ENCODE measurements around the gene SLX9. TPM values are rescaled to one million over a fixed set of nuclear protein-coding genes. Genes with fewer than 3 reads are reported as not detected.

Gene SLX9
- total RNA-seq, 1 experiment from 2014 or later: 12.2 TPM

DNA sequence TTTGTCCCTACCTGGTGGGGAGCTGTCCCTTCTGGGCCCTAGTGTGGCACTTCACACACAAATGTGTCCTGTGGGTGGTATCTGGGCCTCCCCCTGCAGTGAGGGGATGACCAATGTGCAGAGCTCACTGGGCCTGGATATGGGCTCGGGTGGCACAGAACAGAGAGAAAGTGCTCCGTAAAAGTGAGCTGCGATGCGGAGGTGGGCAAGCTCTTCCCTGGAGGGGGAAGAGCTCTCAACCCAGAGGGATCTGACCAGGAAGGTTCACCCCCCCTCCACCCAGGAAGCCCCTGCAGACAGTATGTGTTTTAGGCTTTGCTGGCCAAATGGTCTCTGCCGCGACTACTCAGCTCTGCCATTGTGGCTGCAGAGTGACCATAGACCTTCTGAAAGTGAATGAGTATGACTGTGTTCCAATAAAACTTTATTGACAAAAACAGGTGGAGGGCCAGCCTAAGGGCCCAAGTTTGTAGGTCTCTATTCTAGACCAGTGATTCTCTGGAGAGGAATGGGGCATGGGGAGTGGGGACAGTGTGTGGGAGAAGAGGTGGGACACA, 10.5 kb upstream of the SLX9 start:
- peak overlapping the region; percentile 75 for H3K4me3 ChIP-seq (ENCODE audit: low read length)
- H3K27ac ChIP-seq (ENCODE audit: low read length): peak overlapping the region; percentile 100
- H3K9me2 ChIP-seq (replicated peaks; ENCODE audit: insufficient read depth, low read length): no peaks in the 10 kb centered on the region
- H3K4me2 ChIP-seq (ENCODE audit: low read depth, low read length, poor library complexity, severe bottlenecking): peak overlapping the region; percentile 86
- no peaks in the 10 kb centered on the region for H3K36me3 ChIP-seq (ENCODE audit: insufficient read depth, low read length)
- H2AFZ ChIP-seq (ENCODE audit: low read length): no peak overlapping the region
- peak; percentile 75 for DNase-seq
- peaks cover 6% of the 10 kb centered on the region; the same call in 1 of the 2 replicates for H3K79me2 ChIP-seq (ENCODE audit: low read length)
- no peaks in the 10 kb centered on the region for H3K27me3 ChIP-seq (ENCODE audit: low read length)
- peak overlapping the region; percentile 93 for H3K9ac ChIP-seq (ENCODE audit: low read length)
- H4K20me1 ChIP-seq (ENCODE audit: insufficient read depth, low read depth, low read length): no peaks in the 10 kb centered on the region
- H3K4me1 ChIP-seq (ENCODE audit: low read length): peaks cover 91% of the 10 kb centered on the region
- no peaks in the 10 kb centered on the region for H3K9me3 ChIP-seq (ENCODE audit: low read length)

DNA sequence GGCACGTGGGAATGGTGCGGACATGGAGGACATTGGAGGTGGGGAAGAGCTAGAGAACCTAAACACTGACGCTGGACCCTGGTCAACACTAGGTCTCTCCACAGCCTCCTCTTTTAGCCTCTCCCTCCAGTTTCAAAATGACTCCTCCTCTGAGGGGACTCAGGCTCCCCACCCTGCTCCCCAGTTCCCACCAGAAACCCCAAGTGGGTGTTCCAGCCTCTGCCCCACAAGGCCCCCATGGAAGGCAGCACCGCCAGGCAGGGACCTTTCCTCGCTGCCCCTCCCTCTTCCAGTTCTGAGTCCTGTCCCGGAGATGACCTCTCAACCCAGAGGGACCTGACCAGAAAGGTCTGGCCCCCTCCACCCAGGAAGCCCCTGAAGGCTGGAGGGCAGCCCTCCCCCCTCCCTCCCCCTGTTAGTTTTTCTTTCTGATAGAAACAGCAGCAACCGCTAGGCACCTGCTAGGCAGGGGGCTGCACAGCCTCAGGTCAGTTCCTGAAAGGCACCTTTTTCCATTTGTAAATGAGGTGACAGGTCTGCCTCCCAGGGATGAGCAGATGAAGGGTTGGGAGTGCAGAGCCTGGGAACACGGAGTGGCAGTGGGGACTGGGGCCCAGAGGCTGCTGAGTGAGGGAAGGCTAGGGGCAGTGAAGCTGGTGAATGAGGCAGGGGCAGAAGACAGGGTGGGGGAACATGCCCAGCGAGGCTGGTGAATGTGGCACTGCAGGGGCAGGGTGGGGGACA, 9.9 kb upstream of the SLX9 start:
- Histone ChIP-seq H3K36me3 (ENCODE audit: insufficient read depth, low read length) (no peaks in the 10 kb centered on the region), H3K9ac (ENCODE audit: low read length) (peak overlapping the region; percentile 93), H3K9me3 (ENCODE audit: low read length) (no peaks in the 10 kb centered on the region), H3K27ac (ENCODE audit: low read length) (peak overlapping the region; percentile 100), H3K27me3 (ENCODE audit: low read length) (no peaks in the 10 kb centered on the region), H3K79me2 (ENCODE audit: low read length) (peaks cover 6% of the 10 kb centered on the region; the same call in 1 of the 2 replicates), H3K4me1 (ENCODE audit: low read length) (peaks cover 91% of the 10 kb centered on the region), H2AFZ (ENCODE audit: low read length) (no peak overlapping the region), H4K20me1 (ENCODE audit: insufficient read depth, low read depth, low read length) (no peaks in the 10 kb centered on the region), H3K4me2 (ENCODE audit: low read depth, low read length, poor library complexity, severe bottlenecking) (peak overlapping the region; percentile 86), H3K4me3 (ENCODE audit: low read length) (peak overlapping the region; percentile 75), H3K9me2 (replicated peaks; ENCODE audit: insufficient read depth, low read length) (no peaks in the 10 kb centered on the region)
- DNase-seq: peak; percentile 75

GRCh38 chr21:44930543-44930981, 9.3 kb upstream of the SLX9 start:
- Histone ChIP-seq H3K27me3 (ENCODE audit: low read length) (no peaks in the 10 kb centered on the region), H3K9ac (ENCODE audit: low read length) (peak overlapping the region; percentile 93), H3K9me3 (ENCODE audit: low read length) (no peaks in the 10 kb centered on the region), H3K4me2 (ENCODE audit: low read depth, low read length, poor library complexity, severe bottlenecking) (peak overlapping the region; percentile 86), H3K27ac (ENCODE audit: low read length) (peak overlapping the region; percentile 100), H3K79me2 (ENCODE audit: low read length) (peaks cover 6% of the 10 kb centered on the region; the same call in 1 of the 2 replicates), H3K36me3 (ENCODE audit: insufficient read depth, low read length) (no peaks in the 10 kb centered on the region), H3K4me3 (ENCODE audit: low read length) (peak overlapping the region; percentile 75; the same call in 1 of the 2 replicates), H4K20me1 (ENCODE audit: insufficient read depth, low read depth, low read length) (no peaks in the 10 kb centered on the region), H2AFZ (ENCODE audit: low read length) (no peak overlapping the region), H3K4me1 (ENCODE audit: low read length) (peaks cover 91% of the 10 kb centered on the region), H3K9me2 (replicated peaks; ENCODE audit: insufficient read depth, low read length) (no peaks in the 10 kb centered on the region)
- peak; percentile 96 for DNase-seq

DNA sequence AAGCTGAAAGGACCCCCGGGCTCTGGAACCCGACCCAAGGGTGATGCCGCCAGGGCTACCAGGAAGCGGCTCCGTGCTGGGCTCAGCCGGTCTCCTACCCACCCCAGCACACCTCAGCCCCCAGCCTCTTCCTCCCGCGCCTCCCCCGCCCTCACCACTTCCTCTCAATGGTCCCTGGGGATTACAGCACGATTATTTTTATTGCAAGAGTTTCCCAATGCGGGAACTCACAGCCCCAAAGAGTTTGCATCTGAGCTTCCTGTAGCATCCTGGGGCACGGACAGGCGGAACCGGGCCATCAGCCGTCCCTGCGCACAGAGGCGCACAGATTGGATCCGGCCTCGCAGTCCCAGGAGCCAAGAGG, 8.7 kb upstream of the SLX9 start:
- Histone ChIP-seq H4K20me1 (ENCODE audit: insufficient read depth, low read depth, low read length) (no peaks in the 10 kb centered on the region), H3K27ac (ENCODE audit: low read length) (peak overlapping the region; percentile 100), H3K9ac (ENCODE audit: low read length) (peak overlapping the region; percentile 93), H3K4me1 (ENCODE audit: low read length) (peaks cover 89% of the 10 kb centered on the region), H3K36me3 (ENCODE audit: insufficient read depth, low read length) (no peaks in the 10 kb centered on the region), H3K9me3 (ENCODE audit: low read length) (no peaks in the 10 kb centered on the region), H3K4me3 (ENCODE audit: low read length) (peak overlapping the region; percentile 75), H3K9me2 (replicated peaks; ENCODE audit: insufficient read depth, low read length) (no peaks in the 10 kb centered on the region), H3K27me3 (ENCODE audit: low read length) (no peaks in the 10 kb centered on the region), H3K4me2 (ENCODE audit: low read depth, low read length, poor library complexity, severe bottlenecking) (peak overlapping the region; percentile 86), H3K79me2 (ENCODE audit: low read length) (peaks cover 6% of the 10 kb centered on the region; the same call in 1 of the 2 replicates), H2AFZ (ENCODE audit: low read length) (no peak overlapping the region)
- peak; percentile 98 for DNase-seq

DNA sequence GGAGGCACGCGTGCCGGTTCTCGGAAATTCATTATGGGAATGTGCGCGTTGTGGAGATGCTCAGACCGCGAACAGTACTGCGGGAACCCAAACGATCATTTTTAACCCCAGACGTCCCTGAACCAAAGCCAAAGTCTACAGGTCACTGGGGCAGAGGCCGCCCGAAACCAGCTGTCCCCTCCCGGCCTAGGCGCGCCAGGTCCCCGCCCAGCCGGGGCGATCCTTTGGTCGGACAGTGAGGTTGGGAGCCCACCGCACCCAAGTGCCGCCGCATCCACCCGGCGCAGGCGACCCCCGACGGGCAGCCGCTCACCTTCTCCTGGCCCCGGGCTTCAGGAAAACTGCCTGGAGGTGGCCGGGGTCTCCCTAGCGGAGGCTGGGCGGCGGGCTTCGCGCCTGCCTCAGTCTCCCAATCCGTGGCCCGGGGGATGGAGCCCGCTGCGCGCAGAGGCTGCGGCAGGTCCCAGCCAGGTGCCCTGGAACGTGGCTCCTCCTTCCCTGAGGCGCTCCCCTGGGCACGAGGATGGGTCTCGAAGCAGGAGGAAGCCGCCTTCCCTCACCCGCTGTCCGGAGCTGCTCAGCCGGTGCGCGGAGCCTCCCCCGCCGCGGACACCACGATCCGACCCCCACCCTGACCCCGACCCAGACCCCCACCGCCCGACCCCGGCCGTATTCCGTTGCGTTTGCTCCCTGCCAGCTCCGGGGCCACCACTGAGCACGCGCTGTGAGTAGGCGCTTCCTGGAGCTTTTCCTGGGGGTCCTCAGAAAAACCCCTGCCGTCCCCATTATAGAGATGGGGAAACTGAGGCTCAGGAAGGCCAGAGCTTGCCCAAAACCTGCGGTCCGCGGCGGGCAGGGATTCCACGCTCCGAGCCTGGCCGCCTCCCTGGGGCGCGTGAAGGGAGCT, 8.1 kb upstream of the SLX9 start:
- no peaks in the 10 kb centered on the region for H3K9me3 ChIP-seq (ENCODE audit: low read length)
- H4K20me1 ChIP-seq (ENCODE audit: insufficient read depth, low read depth, low read length): no peaks in the 10 kb centered on the region
- H3K9me2 ChIP-seq (replicated peaks; ENCODE audit: insufficient read depth, low read length): no peaks in the 10 kb centered on the region
- H3K4me2 ChIP-seq (ENCODE audit: low read depth, low read length, poor library complexity, severe bottlenecking): peak overlapping the region; percentile 86
- H2AFZ ChIP-seq (ENCODE audit: low read length): no peak overlapping the region
- peaks cover 6% of the 10 kb centered on the region; the same call in 1 of the 2 replicates for H3K79me2 ChIP-seq (ENCODE audit: low read length)
- H3K27me3 ChIP-seq (ENCODE audit: low read length): no peaks in the 10 kb centered on the region
- peak overlapping the region; percentile 75 for H3K4me3 ChIP-seq (ENCODE audit: low read length)
- H3K9ac ChIP-seq (ENCODE audit: low read length): peak overlapping the region; percentile 93
- H3K27ac ChIP-seq (ENCODE audit: low read length): peak overlapping the region; percentile 100
- peaks cover 83% of the 10 kb centered on the region for H3K4me1 ChIP-seq (ENCODE audit: low read length)
- peak; percentile 88 for DNase-seq
- H3K36me3 ChIP-seq (ENCODE audit: insufficient read depth, low read length): no peaks in the 10 kb centered on the region

DNA sequence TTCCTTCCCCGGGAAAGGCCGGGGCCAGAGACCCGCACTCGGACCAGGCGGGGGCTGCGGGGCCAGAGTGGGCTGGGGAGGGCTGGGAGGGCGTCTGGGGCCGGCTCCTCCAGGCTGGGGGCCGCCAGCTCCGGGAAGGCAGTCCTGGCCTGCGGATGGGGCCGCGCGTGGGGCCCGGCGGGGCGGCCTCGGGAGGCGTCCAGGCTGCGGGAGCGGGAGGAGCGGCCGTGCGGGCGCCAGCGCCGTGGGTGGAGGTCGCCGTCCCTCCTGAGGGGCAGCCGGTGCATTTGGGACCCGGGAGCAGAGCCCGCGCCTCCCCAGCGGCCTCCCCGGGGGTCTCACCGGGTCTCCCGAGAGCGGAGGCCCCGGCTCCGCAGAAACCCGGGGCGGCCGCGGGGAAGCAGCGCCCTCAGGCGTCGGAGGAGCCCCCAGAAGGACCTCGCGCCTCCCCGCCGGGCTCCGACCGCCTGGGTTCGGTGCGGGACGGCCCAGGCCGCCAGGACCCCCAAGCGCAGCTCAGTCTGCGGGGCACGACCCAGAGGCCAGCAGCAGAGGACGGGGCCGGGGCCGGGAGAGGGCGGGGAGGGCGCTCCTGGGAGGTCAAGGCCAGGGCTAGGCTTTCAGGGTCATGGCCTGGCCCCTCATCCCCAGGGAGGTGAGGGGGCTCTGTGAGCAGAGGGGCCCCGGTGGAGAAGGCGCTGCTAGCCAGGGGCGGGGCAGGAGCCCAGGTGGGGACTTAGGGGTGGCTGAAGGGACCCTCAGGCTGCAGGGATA, 7.2 kb upstream of the SLX9 start:
- Histone ChIP-seq H3K9me3 (ENCODE audit: low read length) (no peaks in the 10 kb centered on the region), H3K4me2 (ENCODE audit: low read depth, low read length, poor library complexity, severe bottlenecking) (peak overlapping the region; percentile 86), H3K27ac (ENCODE audit: low read length) (peak overlapping the region; percentile 100), H4K20me1 (ENCODE audit: insufficient read depth, low read depth, low read length) (no peaks in the 10 kb centered on the region), H3K4me1 (ENCODE audit: low read length) (peaks cover 77% of the 10 kb centered on the region), H3K79me2 (ENCODE audit: low read length) (peaks cover 6% of the 10 kb centered on the region; the same call in 1 of the 2 replicates), H3K27me3 (ENCODE audit: low read length) (no peaks in the 10 kb centered on the region), H3K9me2 (replicated peaks; ENCODE audit: insufficient read depth, low read length) (no peaks in the 10 kb centered on the region), H3K36me3 (ENCODE audit: insufficient read depth, low read length) (no peaks in the 10 kb centered on the region), H3K4me3 (ENCODE audit: low read length) (peak overlapping the region; percentile 75), H2AFZ (ENCODE audit: low read length) (no peak overlapping the region), H3K9ac (ENCODE audit: low read length) (peak overlapping the region; percentile 93)
- DNase-seq: peak; percentile 83

- Histone ChIP-seq H3K4me3 (ENCODE audit: low read length) (peak overlapping the region; percentile 75), H3K9me2 (replicated peaks; ENCODE audit: insufficient read depth, low read length) (no peaks in the 10 kb centered on the region), H4K20me1 (ENCODE audit: insufficient read depth, low read depth, low read length) (no peaks in the 10 kb centered on the region), H2AFZ (ENCODE audit: low read length) (no peak overlapping the region), H3K27ac (ENCODE audit: low read length) (peak overlapping the region; percentile 100), H3K27me3 (ENCODE audit: low read length) (no peaks in the 10 kb centered on the region), H3K9ac (ENCODE audit: low read length) (peak overlapping the region; percentile 93), H3K79me2 (ENCODE audit: low read length) (peaks cover under 1% of the 10 kb centered on the region; the same call in 1 of the 2 replicates), H3K36me3 (ENCODE audit: insufficient read depth, low read length) (no peaks in the 10 kb centered on the region), H3K9me3 (ENCODE audit: low read length) (no peaks in the 10 kb centered on the region), H3K4me1 (ENCODE audit: low read length) (peaks cover 70% of the 10 kb centered on the region), H3K4me2 (ENCODE audit: low read depth, low read length, poor library complexity, severe bottlenecking) (peak overlapping the region; percentile 86)
- DNase-seq: no peak
These were observed 6.5 kb upstream of the SLX9 start for GRCh38 chr21:44933199-44933917.

Data from Karpas-422 (cell line).